Measurements from ENCODE around the gene MAPK8IP3. TPM values are rescaled to one million over a fixed set of nuclear protein-coding genes. Genes with fewer than 3 reads are reported as not detected.
A peak's percentile ranks its signal among the peaks of the same experiment; 100 is the strongest.

The MAPK8IP3 gene
- polyA plus RNA-seq, 3 donors = 1.1 to 185 (median 2.1) TPM

GRCh38 chr16:1691956-1692355, 14.0 kb upstream of the MAPK8IP3 start:
- Mint-ChIP-seq H3K4me1 (no peaks in the 10 kb centered on the region), H3K4me3 (no peak overlapping the region), H3K36me3 (peaks cover 68 to 89% of the 10 kb centered on the region in 2 donors), H3K9me3 (no peaks in the 10 kb centered on the region), H3K27me3 (ENCODE audit: low read depth in 3 of 3) (no peaks in the 10 kb centered on the region), H3K27ac (peak overlapping the region in 1 of 7 donors; percentile 63)
- Histone ChIP-seq H3K9ac (ENCODE audit: insufficient read depth, low read length, poor library complexity, severe bottlenecking) (no peak overlapping the region), H4K20me1 (ENCODE audit: insufficient read depth, low read length) (no peaks in the 10 kb centered on the region), H2AFZ (ENCODE audit: insufficient read depth, low read depth, low read length, poor library complexity, severe bottlenecking) (no peak overlapping the region), H3K27ac (ENCODE audit: low read depth in 1 of 2, low read length in 2 of 2) (no peak overlapping the region), H3K4me3 (replicated peaks in 1 of 3; ENCODE audit: low read depth in 2 of 3, low read length in 3 of 3) (no peak overlapping the region), H3K9me3 (replicated peaks in 1 of 2; ENCODE audit: control insufficient read depth in 1 of 2, insufficient read depth in 1 of 2, low read length in 2 of 2) (no peaks in the 10 kb centered on the region), H3K36me3 (replicated peaks in 1 of 2; ENCODE audit: control insufficient read depth in 1 of 2, insufficient read depth in 2 of 2, low read length in 2 of 2) (peaks cover 48 to 94% of the 10 kb centered on the region in 2 donors), H3K27me3 (ENCODE audit: control insufficient read depth in 2 of 2, insufficient read depth in 2 of 2, low read length in 2 of 2) (no peaks in the 10 kb centered on the region), H3K79me2 (ENCODE audit: insufficient read depth, low read length) (peaks cover 38% of the 10 kb centered on the region), H3K4me2 (replicated peaks; ENCODE audit: extremely low read depth, low read length, poor library complexity, severe bottlenecking) (no peak overlapping the region), H3K4me1 (ENCODE audit: control insufficient read depth in 1 of 2, insufficient read depth in 2 of 2, low read length in 2 of 2) (no peaks in the 10 kb centered on the region)
- no peak for TF ChIP-seq CTCF (IDR thresholded peaks at IDR 0.05)
- DNase-seq = peak in 1 of 3 donors; percentile 48
- WGBS (ENCODE audit: insufficient coverage) = 86% methylated on average over 21 of the region's 21 CpGs
- intact Hi-C loops (cut with micrococcal nuclease) = no loop called here

GRCh38 chr16:1696863-1697262, 9.1 kb upstream of the MAPK8IP3 start:
- H3K4me3 ChIP-seq (replicated peaks in 1 of 3; ENCODE audit: low read depth in 2 of 3, low read length in 3 of 3) = no peak overlapping the region
- no peaks in the 10 kb centered on the region for H3K9me3 ChIP-seq (replicated peaks in 1 of 2; ENCODE audit: control insufficient read depth in 1 of 2, insufficient read depth in 1 of 2, low read length in 2 of 2)
- H3K79me2 ChIP-seq (ENCODE audit: insufficient read depth, low read length) = no peaks in the 10 kb centered on the region
- no peak for TF ChIP-seq CTCF (IDR thresholded peaks at IDR 0.05)
- no peak overlapping the region for H3K9ac ChIP-seq (ENCODE audit: insufficient read depth, low read length, poor library complexity, severe bottlenecking)
- H3K4me1 ChIP-seq (ENCODE audit: control insufficient read depth in 1 of 2, insufficient read depth in 2 of 2, low read length in 2 of 2) = no peaks in the 10 kb centered on the region
- Mint-ChIP-seq H3K9me3 (no peaks in the 10 kb centered on the region), H3K27ac (peak overlapping the region in 1 of 7 donors; percentile 21), H3K27me3 (ENCODE audit: low read depth in 3 of 3) (no peaks in the 10 kb centered on the region), H3K4me3 (no peak overlapping the region), H3K36me3 (peaks cover 69 to 87% of the 10 kb centered on the region in 2 donors), H3K4me1 (no peaks in the 10 kb centered on the region)
- no peak for DNase-seq
- H2AFZ ChIP-seq (ENCODE audit: insufficient read depth, low read depth, low read length, poor library complexity, severe bottlenecking) = no peak overlapping the region
- 90% methylated on average over 2 of the region's 5 CpGs for WGBS (ENCODE audit: insufficient coverage)
- H4K20me1 ChIP-seq (ENCODE audit: insufficient read depth, low read length) = no peaks in the 10 kb centered on the region
- H3K4me2 ChIP-seq (replicated peaks; ENCODE audit: extremely low read depth, low read length, poor library complexity, severe bottlenecking) = no peak overlapping the region
- H3K27me3 ChIP-seq (ENCODE audit: control insufficient read depth in 2 of 2, insufficient read depth in 2 of 2, low read length in 2 of 2) = no peaks in the 10 kb centered on the region
- intact Hi-C loops (cut with micrococcal nuclease) = no loop called here
- peaks cover 30 to 97% of the 10 kb centered on the region in 2 donors for H3K36me3 ChIP-seq (replicated peaks in 1 of 2; ENCODE audit: control insufficient read depth in 1 of 2, insufficient read depth in 2 of 2, low read length in 2 of 2)
- no peak overlapping the region for H3K27ac ChIP-seq (ENCODE audit: low read depth in 1 of 2, low read length in 2 of 2)
